Epithelial cell of proximal tubule (primary cell): Measurements from ENCODE around the gene HCN1. TPM values are rescaled to one million over a fixed set of nuclear protein-coding genes. Genes with fewer than 3 reads are reported as not detected.

Experiments used
- DNase-seq: peaks from one replicate; pipeline ENCODE4 v3.0.0-alpha.2; 2011; ENCODE audit warnings: low read depth
- H3K4me3 ChIP-seq: 2 replicates; pipeline ENCODE4 v1.5.1; 2011; ENCODE audit warnings: low read depth, mild to moderate bottlenecking, low read length
- total RNA-seq: library from RNA; depleted of rRNA; stranded (reverse); fragments of >200 nt; gene quantifications from 2 replicates; pipeline ENCODE4 v1.2.3, GENCODE V29; 2015
- TF ChIP-seq, protein P1 (sequence below): conservative IDR thresholded peaks from 2 replicates; pipeline ENCODE4 v1.5.1; 2012; ENCODE audit warnings: low read depth, mild to moderate bottlenecking, low read length

Gene HCN1
- total RNA-seq, 1 donor from 2014 or later = not detected

DNA sequence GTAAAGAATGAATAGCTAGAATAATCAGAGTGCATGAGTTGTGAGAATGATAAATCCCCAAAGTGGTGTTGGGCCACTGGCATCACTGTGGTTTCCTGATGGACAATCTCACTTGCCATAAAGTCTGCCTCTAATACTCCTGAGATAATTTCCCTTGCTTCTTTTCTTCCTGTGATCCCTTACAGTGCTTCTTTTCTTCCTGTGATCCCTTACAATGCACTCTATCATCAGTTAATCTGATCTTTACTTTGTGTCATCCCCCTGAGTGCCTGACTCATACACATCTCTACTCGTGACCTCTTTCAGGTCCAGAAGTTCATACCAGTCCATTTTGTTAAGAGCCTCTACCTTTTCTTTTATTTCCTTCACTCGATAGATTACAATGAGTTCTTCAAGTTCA, 418.3 kb downstream of the HCN1 start:
- peak; percentile 18 for DNase-seq
- no peak overlapping the region for H3K4me3 ChIP-seq
- TF ChIP-seq, protein P1, sequence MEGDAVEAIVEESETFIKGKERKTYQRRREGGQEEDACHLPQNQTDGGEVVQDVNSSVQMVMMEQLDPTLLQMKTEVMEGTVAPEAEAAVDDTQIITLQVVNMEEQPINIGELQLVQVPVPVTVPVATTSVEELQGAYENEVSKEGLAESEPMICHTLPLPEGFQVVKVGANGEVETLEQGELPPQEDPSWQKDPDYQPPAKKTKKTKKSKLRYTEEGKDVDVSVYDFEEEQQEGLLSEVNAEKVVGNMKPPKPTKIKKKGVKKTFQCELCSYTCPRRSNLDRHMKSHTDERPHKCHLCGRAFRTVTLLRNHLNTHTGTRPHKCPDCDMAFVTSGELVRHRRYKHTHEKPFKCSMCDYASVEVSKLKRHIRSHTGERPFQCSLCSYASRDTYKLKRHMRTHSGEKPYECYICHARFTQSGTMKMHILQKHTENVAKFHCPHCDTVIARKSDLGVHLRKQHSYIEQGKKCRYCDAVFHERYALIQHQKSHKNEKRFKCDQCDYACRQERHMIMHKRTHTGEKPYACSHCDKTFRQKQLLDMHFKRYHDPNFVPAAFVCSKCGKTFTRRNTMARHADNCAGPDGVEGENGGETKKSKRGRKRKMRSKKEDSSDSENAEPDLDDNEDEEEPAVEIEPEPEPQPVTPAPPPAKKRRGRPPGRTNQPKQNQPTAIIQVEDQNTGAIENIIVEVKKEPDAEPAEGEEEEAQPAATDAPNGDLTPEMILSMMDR = no peak

DNA sequence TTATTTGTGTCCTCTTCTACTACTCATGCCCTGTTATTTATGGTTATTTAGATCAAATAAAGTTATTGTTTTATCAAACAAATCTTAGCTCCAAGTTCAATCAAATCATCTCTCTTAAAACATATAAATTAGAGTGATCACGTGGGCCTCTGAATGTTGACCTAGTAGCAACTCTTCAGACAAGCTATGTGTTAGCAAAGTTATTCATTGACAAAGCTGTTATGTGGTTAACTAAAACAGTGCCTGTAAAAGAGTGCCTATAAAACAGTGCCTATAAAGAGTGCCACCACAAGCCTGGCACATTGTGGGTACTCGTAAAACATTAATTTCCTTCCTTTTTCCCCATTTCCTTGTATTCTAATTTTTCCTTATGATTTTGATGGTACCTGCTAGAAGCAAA, 421.9 kb downstream of the HCN1 start:
- TF ChIP-seq, protein P1 = no peak
- peak; percentile 31 for DNase-seq
- H3K4me3 ChIP-seq = no peak overlapping the region

- no peak for DNase-seq
- no peak overlapping the region for H3K4me3 ChIP-seq
- TF ChIP-seq, protein P1 = no peak
Observed at GRCh38 chr5:45271626-45272025, 424.6 kb downstream of the HCN1 start.

DNA sequence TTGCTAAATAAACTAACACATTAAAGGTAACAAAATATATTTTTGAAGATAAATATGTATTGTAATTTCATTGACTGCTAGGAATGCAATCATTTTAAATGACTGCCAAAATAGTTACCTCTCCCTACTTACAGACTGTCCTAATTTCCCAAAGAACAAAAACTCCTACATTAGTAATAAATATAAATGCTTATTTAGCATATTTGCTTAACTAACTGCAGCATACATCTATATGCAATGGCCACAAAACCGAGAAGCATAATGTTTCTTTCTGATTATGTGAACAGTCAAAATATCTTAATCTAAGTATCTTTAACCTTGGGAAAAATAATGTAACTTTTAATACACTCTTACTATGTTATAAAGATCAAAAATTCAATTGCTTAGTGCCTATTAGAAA, 431.7 kb downstream of the HCN1 start:
- TF ChIP-seq, protein P1 = no peak
- DNase-seq = no peak
- H3K4me3 ChIP-seq = no peak overlapping the region

GRCh38 chr5:45262061-45262590, 434.1 kb downstream of the HCN1 start:
- TF ChIP-seq, protein P1 = no peak
- DNase-seq = no peak
- H3K4me3 ChIP-seq = no peak overlapping the region

GRCh38 chr5:45261125-45261524, 435.1 kb downstream of the HCN1 start:
- no peak for DNase-seq
- TF ChIP-seq, protein P1 = no peak
- H3K4me3 ChIP-seq = no peak overlapping the region

DNA sequence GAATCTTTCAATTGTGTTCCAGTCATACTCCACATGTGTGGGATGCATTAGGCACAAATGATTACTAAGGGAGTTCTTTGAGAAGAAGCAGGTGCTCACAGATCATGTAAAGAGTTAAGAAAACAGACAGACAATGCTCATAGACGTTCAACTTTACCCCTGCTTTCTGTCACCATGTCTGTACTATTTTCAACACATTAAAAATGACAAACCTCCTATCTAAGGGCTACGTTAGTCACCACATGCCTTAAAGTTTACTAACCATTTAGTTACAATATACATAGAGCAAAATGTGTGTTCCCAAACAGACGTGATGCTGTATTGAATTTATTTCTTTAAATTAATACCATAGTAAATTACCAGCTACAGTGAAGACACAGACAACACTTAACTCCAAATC, 435.9 kb downstream of the HCN1 start:
- TF ChIP-seq, protein P1 = no peak
- no peak for DNase-seq
- no peak overlapping the region for H3K4me3 ChIP-seq
